HepG2 (cell line): ENCODE measurements around the gene PPP2R5B. TPM values are rescaled to one million over a fixed set of nuclear protein-coding genes. Genes with fewer than 3 reads are reported as not detected.
A peak's percentile ranks its signal among the peaks of the same experiment; 100 is the strongest.

ENCODE experiments used
- ADNP ChIP-seq: sonication (generic); formaldehyde crosslinking; IDR thresholded peaks from 2 replicates; pipeline ENCODE4 v1.4.0; 2020; ENCODE audit warnings: missing genetic modification reagents
- ARID2 ChIP-seq: sonication (generic); formaldehyde crosslinking; IDR thresholded peaks from 2 replicates; pipeline ENCODE4 v1.8.1; 2022; ENCODE audit warnings: mild to moderate bottlenecking, missing genetic modification reagents, borderline replicate concordance
- BRF2 ChIP-seq: sonication (generic); formaldehyde crosslinking; IDR thresholded peaks from 2 replicates; pipeline ENCODE4 v1.8.1; 2022; ENCODE audit warnings: mild to moderate bottlenecking, missing genetic modification reagents
- FOXA3 ChIP-seq: IDR thresholded peaks from 2 replicates; pipeline ENCODE4 v1.6.1; 2016; ENCODE audit warnings: missing genetic modification reagents, missing compliant biosample characterization
- GATA4 ChIP-seq: sonication (generic); IDR thresholded peaks from 2 replicates; pipeline ENCODE4 v1.6.1; 2016; ENCODE audit warnings: antibody characterized with exemption, low read depth, borderline replicate concordance
- HES4 ChIP-seq: sonication (generic); formaldehyde crosslinking; IDR thresholded peaks from 2 replicates; pipeline ENCODE4 v1.9.0; 2021; ENCODE audit warnings: mild to moderate bottlenecking, missing genetic modification reagents, borderline replicate concordance
- NFRKB ChIP-seq: fragments of 450-650 bp; IDR thresholded peaks from 2 replicates; pipeline ENCODE4 v1.6.1; 2017
- PRDM10 ChIP-seq: sonication (generic); formaldehyde crosslinking; IDR thresholded peaks from 2 replicates; pipeline ENCODE4 v1.4.0; 2020; ENCODE audit warnings: low read depth, missing genetic modification reagents
- STAT5B ChIP-seq: sonication (generic); formaldehyde crosslinking; IDR thresholded peaks from 2 replicates; pipeline ENCODE4 v1.4.0; 2020; ENCODE audit warnings: missing genetic modification reagents
- THAP7 ChIP-seq: sonication (generic); formaldehyde crosslinking; IDR thresholded peaks from 2 replicates; pipeline ENCODE4 v1.8.1; 2023; ENCODE audit warnings: mild to moderate bottlenecking, missing genetic modification reagents
- U2AF2 ChIP-seq: fragments of 200-400 bp; formaldehyde crosslinking; IDR thresholded peaks from 2 replicates; pipeline ENCODE4 v1.6.1; 2017; ENCODE audit warnings: low read depth, mild to moderate bottlenecking, low read length
- UBTF ChIP-seq: sonication (generic); formaldehyde crosslinking; IDR thresholded peaks from 2 replicates; pipeline ENCODE4 v1.4.0; 2020; ENCODE audit warnings: mild to moderate bottlenecking, missing genetic modification reagents
- ZFP36 ChIP-seq: fragments of 150-350 bp; IDR thresholded peaks from 2 replicates; pipeline ENCODE4 v1.6.1; 2018; ENCODE audit warnings: borderline replicate concordance, low read length, low read depth; ENCODE audit not compliant: partially characterized antibody
- ZFP41 ChIP-seq: sonication (generic); formaldehyde crosslinking; IDR thresholded peaks from 2 replicates; pipeline ENCODE4 v1.4.0; 2020; ENCODE audit warnings: mild to moderate bottlenecking, missing genetic modification reagents, borderline replicate concordance
- ZNF33B ChIP-seq: sonication (generic); formaldehyde crosslinking; IDR thresholded peaks from 2 replicates; pipeline ENCODE4 v1.5.1; 2020; ENCODE audit warnings: mild to moderate bottlenecking, missing genetic modification reagents
- ZNF362 ChIP-seq: sonication (generic); formaldehyde crosslinking; IDR thresholded peaks from 2 replicates; pipeline ENCODE4 v1.4.0; 2020; ENCODE audit warnings: missing genetic modification reagents, mild to moderate bottlenecking, borderline replicate concordance
- ZNF44 ChIP-seq: sonication (generic); formaldehyde crosslinking; IDR thresholded peaks from 2 replicates; pipeline ENCODE4 v1.5.1; 2020; ENCODE audit warnings: mild to moderate bottlenecking, missing genetic modification reagents
- ZNF614 ChIP-seq: IDR thresholded peaks from 2 replicates; pipeline ENCODE4 v1.6.1; 2018; ENCODE audit warnings: missing biosample characterization, missing genetic modification reagents, inconsistent platforms, borderline replicate concordance
- ZNF619 ChIP-seq: sonication (generic); formaldehyde crosslinking; IDR thresholded peaks from 2 replicates; pipeline ENCODE4 v1.4.0; 2020; ENCODE audit warnings: mild to moderate bottlenecking, missing genetic modification reagents
- ZNF740 ChIP-seq: sonication (generic); formaldehyde crosslinking; IDR thresholded peaks from 2 replicates; pipeline ENCODE4 v1.4.0; 2020; ENCODE audit warnings: missing genetic modification reagents
- polyA plus RNA-seq, 8 experiments: library from polyadenylated mRNA; depleted of rRNA in 3 of 8; stranded (reverse) in 7 of 8; unstranded in 1 of 8; fragments of >200 nt; fragmentation: Illumina TruSeq in 4 of 8; extraction: Trizol in 4 of 8; gene quantifications; 2 replicates each; pipeline versions ENCODE4 v1.2.1 to v1.2.3, GENCODE V29; 2011 to 2016; ENCODE audit warnings: low read depth in 4 of 8, missing spikeins in 1 of 8, mixed read lengths in 1 of 8; ENCODE audit not compliant: insufficient read depth in 1 of 8
- total RNA-seq, 5 experiments: library from RNA; depleted of rRNA; stranded (reverse); fragments of >200 nt; fragmentation: Illumina TruSeq; extraction: Trizol; gene quantifications; 2 replicates each; pipeline ENCODE4 v1.2.3, GENCODE V29; 2016; ENCODE audit warnings: low read depth in 1 of 5

The PPP2R5B gene
- total and polyA plus RNA-seq, 2 of the 13 experiments (the other 11 are each of a cell fraction or from before 2014, with no cell fraction given) = 2.3 to 8.3 TPM

GRCh38 chr11:64888729-64889511 is 35.6 kb upstream of the PPP2R5B start (continued):
- TF ChIP-seq ARID2 (no peak), PRDM10 (CRISPR knock-in tag) (peak; percentile 45; the same call in 1 of the 2 replicates), U2AF2 (no peak), ZNF614 (CRISPR knock-in tag) (no peak), BRF2 (no peak), THAP7 (CRISPR knock-in tag) (no peak), ZNF740 (no peak), ZFP36 (no peak), HES4 (CRISPR knock-in tag) (no peak), ADNP (CRISPR knock-in tag) (no peak), FOXA3 (no peak; the same call in 1 of the 2 replicates), ZNF362 (CRISPR knock-in tag) (no peak), ZNF33B (CRISPR knock-in tag) (no peak), GATA4 (no peak), NFRKB (no peak), UBTF (CRISPR knock-in tag) (no peak), ZFP41 (CRISPR knock-in tag) (no peak), ZNF619 (CRISPR knock-in tag) (0 out of 2 replicates have a peak, but pooled peaks have one; percentile 44), STAT5B (CRISPR knock-in tag) (no peak), ZNF44 (CRISPR knock-in tag) (no peak)
